GM13977 (cell line): ENCODE measurements around the gene ALOX5AP.
"Not testable (repeated sequence)": the region's sequence is repeated elsewhere in the genome, so short reads cannot be mapped to it uniquely, and the experiment has no call there.

Source experiments
- DNase-seq: peaks from one replicate; pipeline ENCODE4 v3.0.0; 2012; ENCODE audit warnings: low spot score
- CTCF ChIP-seq: IDR thresholded peaks from 2 replicates; pipeline ENCODE4 v1.5.1; 2012; ENCODE audit warnings: mild to moderate bottlenecking, control low read depth; ENCODE audit not compliant: insufficient read depth; ENCODE audit errors: extremely low read depth, missing control alignments
- in situ Hi-C: fragments of 300-500 bp; cut with MboI; formaldehyde crosslinking; loops from one replicate; pipeline ENCODE4 v1.12.0; 2022; ENCODE audit warnings: low sequenced_read_pairs, low pct_unique_long_range_greater_than_20kb, mixed read lengths, inconsistent platforms; ENCODE audit not compliant: unreplicated experiment

Gene ALOX5AP

GRCh38 chr13:30742901-30743300, 7.6 kb downstream of the ALOX5AP start:
- DNase-seq: no peak
- TF ChIP-seq CTCF: no peak
- in situ Hi-C loops: no loop called here

- in situ Hi-C loops: no loop called here
- DNase-seq: no peak
- TF ChIP-seq CTCF: no peak
These were observed 8.1 kb downstream of the ALOX5AP start for GRCh38 chr13:30743319-30744055.

GRCh38 chr13:30744056-30744680, 8.8 kb downstream of the ALOX5AP start:
- DNase-seq: peak; percentile 82
- no peak for TF ChIP-seq CTCF
- in situ Hi-C loops: no loop called here

GRCh38 chr13:30744681-30745077, 9.3 kb downstream of the ALOX5AP start:
- TF ChIP-seq CTCF: no peak
- in situ Hi-C loops: no loop called here
- DNase-seq: no peak

GRCh38 chr13:30745906-30746686, 10.8 kb downstream of the ALOX5AP start:
- TF ChIP-seq CTCF: no peak
- no peak for DNase-seq
- in situ Hi-C loops: no loop called here

GRCh38 chr13:30746791-30747190, 11.4 kb downstream of the ALOX5AP start:
- no peak for TF ChIP-seq CTCF
- in situ Hi-C loops: no loop called here
- DNase-seq: no peak

- DNase-seq, in situ Hi-C loops: not testable (repeated sequence)
These were observed 12.5 kb downstream of the ALOX5AP start for GRCh38 chr13:30747845-30748244.
